Pulmonary artery endothelial cell (primary cell): ENCODE data around the gene TUBB3. TPM values are rescaled to one million over a fixed set of nuclear protein-coding genes. Genes with fewer than 3 reads are reported as not detected.
"Not testable (repeated sequence)": the region's sequence is repeated elsewhere in the genome, so short reads cannot be mapped to it uniquely, and the experiment has no call there.

Experiments
- DNase-seq: peaks from one replicate; pipeline ENCODE4 v3.0.0-alpha.2; 2011; ENCODE audit warnings: low read depth, low spot score
- total RNA-seq: library from RNA; depleted of rRNA; stranded (reverse); fragments of >200 nt; gene quantifications from 2 replicates; pipeline ENCODE4 v1.2.3, GENCODE V29; 2014

TUBB3 gene
- total RNA-seq, 1 donor from 2014 or later = 237 TPM

DNA sequence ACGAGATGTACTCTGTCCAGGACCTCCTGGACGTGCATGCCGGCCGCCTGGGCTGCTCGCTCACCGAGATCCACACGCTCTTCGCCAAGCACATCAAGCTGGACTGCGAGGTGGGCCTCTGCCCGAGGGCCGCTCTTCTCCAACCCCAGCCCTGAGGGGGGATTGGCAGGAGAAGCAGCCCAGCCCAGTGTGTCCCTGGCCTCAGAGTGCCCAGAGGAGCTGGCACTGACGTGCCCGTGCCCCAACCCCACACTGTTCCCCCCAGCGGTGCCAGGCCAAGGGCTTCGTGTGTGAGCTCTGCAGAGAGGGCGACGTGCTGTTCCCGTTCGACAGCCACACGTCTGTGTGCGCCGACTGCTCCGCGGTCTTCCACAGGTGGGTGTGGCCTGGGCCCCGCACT lies 41.1 kb downstream of the TUBB3 start:
- DNase-seq = no peak

DNA sequence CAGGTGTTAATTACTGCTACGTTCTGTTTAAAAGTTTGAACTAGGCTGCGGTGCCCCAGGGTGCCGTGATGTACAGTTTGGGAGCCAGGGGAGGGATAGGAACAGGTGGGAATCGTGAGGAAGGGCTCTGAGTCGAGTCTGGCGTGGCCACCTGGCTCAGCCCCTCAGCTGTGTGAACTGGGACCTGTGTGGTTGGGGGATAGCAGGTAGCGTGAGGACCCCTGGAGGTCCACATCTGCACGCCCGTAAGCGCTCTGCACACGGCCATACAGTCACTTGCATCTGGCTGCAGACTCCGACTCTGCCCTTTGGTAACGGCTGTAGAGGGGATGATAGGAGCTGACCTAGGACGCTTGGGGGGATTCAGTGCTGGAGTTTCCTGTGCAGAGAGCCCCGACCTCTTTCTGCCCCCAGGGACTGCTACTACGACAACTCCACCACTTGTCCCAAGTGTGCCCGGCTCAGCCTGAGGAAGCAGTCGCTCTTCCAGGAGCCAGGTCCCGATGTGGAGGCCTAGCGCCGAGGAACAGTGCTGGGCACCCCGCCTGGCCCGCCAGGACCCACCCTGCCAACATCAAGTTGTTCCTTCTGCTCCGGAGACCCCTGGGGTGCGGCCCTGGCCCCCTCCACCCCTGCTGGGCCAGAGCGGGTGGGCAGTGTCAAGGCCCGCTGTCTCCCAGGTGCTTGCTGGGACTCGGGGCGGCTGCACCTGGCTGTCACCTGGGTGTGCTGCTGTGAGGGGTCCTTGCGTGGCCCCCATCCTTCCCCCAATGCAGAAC lies 42.5 kb downstream of the TUBB3 start:
- DNase-seq = no peak

DNA sequence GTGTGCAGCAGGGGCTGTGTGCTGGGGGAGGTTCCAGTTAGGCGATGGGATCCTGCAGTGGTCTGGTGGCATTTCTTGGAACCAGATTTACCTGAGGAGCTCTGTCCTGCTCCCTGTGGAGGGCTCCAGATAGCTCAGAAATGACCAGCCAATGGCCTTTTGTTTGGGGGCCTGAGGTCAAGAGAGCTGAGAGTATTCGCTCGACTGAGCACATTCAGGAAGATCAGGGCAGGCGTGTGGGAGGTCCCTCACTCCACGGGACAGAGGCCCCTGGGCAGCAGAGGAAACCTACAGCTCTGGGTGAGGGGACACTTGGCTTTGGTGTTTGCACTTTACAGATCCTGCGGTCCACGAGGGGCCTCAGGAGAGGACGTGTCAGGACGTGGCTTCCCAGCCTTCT lies 43.6 kb downstream of the TUBB3 start:
- no peak for DNase-seq

DNA sequence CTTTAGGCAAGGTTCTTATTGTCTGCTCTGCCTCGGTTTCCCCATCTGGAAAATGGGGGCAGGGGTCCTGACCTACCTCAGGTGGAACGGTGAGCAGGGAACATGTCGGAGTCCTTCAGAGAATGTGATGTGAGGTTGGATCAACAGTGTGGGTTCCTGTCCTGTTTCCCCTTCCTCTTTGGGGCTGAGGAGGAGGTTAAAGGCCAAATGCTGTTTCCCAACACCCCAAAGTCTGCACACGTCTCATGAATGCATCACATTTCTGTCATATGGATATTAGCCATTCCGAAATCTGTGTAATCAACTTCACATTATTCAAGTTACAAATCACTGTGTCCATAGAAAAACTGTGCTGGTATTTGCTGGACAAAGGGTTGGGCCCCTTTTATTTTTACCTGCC lies 44.3 kb downstream of the TUBB3 start:
- not testable (repeated sequence) for DNase-seq

DNA sequence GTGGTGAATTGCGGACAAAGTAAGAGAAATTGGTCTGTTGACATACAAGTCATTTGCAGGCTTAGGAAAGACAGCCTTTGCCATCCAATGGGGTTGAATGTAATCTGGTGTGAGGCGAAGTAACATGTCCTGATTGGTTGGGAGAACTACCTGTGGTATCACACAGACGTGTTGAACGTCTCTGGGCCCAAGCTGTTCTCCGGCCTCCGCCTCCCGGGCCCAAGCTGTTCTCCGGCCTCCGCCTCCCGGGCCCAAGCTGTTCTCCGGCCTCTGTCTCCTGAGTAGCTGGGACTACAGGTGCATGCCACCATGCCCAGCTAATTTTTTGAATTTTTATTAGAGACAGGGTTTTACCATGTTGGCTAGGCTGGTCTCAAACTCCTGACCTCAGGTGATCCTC lies 44.9 kb downstream of the TUBB3 start:
- DNase-seq = not testable (repeated sequence)

DNA sequence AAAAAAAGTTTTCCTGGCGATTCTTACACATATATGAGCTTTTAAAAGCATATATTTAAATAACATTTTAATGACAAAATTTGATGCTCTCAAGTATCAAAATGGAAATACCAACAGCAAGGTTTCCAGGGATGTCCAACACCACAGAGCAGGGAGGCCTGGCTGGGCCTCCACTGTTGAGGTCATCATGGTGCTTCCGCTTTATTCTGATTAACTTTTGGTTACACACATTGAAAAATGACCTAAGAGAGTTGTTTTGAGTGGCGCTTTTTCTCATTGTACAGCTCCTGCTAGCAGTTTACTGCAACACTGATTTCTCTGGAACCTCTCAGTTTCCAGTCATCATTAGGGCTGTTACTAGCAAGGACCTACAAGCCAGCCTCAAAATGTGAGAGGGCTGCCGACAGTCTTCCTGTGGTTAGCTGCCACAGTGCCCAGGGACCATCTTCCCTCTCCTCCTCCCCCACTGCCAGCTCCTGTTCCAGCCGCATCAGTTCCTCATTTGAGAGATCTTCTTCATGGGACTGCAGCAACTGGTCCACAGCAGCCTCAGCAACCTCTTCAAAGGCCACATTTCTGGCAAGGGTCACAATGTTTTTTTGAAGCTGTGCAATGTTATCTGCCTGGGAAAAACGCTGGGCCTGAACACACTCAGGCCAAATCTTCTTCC lies 46.7 kb downstream of the TUBB3 start:
- no peak for DNase-seq

DNA sequence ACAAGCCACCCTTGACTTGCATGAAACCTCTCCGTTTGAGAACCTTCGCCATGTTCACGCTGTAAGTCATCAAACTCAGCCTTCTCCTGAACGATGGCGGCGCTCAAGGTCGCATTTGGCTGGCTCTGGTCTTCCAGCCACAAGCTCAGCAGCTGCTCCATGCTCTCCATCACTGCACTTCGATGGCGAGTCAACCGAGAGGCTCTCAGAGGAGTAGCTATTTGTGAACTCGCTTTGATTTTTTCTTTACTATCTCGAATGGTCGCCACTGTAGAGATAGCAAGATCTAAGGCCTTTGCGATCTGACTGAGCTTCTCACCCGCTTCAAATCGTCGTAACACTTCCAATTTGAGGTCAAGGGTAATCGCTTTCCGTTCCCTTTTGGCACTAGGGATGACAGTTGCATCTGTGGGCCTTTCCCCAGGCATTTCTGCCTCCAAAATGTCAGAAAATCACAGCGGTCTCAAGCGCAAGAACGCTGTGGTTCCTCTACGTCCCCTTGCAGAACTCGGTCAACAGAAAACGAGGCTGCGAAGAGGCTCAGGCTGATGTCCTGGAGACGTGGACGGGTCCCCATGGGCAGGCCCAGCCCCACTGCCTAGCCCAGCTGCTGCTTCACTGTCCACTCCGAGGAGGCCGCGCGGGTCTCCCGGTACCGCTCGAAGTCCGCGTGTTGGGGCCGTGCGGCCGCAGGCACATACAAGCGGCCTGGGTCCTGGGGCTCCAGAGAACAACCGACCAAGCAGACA lies 48.5 kb downstream of the TUBB3 start:
- DNase-seq = no peak

DNA sequence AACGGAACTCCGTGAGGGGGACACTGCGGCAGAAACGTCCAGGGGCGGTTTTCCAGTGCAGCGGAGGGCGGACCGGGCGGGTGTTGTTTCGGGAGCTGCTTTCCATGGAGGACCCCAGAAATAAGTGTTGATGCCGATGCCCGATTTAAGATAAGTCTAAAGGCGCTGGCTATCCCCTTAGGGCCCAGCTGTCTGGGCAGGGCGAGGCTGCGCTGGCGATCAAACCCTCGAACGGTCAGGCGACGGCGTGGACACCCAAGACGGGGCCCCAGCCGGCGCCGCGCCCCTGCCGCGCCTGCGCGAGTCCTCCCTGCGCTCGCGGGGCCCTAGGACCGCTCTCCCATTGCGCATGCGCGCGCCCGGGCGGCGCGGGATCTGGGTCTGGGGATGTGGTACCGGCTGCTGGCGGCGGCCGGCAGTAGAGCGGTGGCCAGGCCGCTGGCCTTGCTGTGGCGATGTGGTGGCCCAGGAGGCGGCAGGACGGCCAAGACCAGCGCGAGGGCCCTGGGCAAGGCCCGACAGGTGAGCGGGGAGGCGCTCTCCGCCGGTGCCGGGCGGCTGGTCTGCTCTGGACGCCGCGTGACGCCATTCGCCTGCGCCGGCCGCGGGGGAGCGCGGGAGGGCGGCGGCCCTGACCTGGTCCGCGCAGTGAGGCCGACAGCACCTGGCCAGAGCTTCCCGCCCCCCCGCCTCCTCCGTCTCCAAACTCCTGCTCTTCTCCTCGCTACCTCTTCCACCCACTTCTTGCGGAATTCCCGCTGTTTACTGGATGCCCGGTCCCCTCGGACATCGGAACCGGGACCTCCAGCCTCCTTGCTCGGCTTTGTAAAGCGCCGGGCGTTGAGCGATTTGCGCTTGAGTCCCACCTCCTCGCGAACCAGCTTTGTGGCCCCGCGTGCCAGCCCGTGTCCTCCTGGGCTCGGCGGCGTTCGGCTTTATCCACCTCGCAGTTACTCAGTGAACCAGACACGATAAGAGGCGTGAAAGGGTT lies 49.4 kb downstream of the TUBB3 start:
- DNase-seq = peak; percentile 58

DNA sequence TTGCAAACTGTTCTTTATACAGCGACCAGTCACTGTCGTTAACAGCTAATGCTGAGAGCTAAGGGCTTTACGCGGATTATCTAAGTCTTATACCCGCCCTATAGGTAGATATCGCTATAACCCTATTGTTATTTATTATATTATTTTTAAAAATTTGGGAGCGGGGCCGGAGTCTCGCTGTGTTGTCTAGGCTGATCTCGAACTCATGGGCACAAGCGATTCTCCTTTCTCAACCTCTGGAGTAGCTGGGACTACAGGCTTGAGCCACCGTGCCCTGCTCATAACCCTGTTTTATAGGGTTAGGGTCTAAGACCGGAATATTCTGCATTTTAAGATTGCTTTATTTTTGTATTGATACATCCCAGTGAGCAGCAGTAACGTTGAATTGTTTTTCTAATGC lies 50.1 kb downstream of the TUBB3 start:
- no peak for DNase-seq

DNA sequence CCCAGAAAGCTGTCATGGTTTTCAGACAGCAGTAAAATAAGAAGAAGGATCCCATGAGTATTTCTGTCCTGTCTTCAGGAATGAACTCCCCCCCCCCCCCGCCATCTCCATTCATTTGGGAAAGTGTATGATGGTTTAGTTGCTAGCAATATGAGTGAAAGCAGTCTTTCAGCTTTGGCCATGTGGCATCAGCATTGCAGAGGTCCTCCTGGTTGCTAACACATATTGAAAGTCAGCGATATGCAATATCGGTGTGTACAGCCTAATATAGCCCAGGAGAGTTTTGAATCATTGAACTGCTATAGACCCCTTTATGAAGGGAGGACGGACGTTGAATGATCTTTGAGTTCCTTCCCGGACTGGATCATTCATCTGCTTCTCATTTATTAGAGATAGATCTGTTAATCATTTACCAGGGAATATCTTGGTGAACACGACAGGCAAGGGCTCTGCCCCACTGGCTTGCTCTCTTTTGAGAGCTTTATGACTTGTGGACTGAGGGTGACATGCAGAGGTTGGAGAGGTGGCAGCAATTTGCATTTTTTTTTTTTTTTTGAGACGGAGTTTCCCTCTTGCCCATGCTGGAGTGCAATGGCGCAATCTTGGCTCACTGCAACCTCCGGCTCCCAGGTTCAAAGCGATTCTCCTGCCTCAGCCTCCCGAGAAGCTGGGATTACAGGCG lies 50.7 kb downstream of the TUBB3 start:
- no peak for DNase-seq

DNA sequence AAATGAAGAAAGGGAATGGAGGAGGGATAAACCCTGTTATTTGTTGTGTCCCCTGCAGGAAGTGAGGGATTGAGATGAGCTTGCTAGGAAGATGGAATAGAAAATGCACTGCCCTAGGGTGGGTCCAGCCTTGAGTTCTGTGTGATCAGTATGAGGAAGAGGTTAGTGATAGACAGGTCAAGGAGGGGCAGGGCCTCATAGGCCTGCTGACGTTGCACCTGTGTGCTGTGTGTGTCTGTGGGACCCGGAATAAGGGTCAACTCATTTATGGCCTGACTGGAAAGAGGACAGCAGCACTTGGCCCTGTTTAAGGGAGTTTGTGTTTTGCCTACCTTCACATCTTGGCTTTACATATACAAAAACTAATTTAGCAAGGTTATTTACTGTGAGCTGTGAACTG lies 51.7 kb downstream of the TUBB3 start:
- DNase-seq = no peak

DNA sequence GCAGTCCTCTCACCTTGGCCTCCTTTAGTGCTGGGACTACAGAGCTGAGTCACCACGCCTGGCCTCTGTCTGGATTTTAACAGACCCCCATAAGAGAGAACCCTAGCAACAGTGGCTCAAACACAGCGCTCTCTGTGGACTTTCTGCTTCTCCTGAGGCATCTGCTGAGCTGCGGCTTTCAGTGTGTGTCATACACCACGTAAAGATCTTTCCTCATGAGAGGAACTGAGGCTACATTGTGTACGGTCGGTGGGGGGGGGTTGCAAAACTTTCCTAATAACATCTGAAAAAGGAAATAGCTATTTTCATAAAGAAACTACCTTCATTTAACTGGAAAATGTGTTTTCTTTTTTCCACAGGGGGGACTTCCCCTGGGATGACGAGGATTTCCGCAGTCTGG lies 58.3 kb downstream of the TUBB3 start:
- DNase-seq = no peak

DNA sequence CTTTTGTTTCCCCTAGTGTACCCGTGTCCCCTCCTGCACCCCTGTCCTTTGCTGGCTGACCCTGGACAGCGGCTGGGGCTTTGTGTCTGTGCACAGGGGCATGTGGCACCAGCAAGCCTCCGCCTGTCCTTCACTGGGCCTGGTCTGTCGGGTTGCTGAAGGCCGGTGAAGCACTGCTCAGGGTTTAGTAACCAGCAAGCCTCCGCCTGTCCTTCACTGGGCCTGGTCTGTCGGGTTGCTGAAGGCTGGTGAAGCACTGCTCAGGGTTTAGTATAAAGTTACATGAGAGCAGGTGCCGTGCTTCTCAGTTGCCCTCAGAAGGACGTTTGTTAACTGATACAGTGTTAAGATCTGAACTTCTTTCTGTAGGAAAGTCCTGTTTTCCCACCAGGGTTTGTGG lies 59.2 kb downstream of the TUBB3 start:
- no peak for DNase-seq

DNA sequence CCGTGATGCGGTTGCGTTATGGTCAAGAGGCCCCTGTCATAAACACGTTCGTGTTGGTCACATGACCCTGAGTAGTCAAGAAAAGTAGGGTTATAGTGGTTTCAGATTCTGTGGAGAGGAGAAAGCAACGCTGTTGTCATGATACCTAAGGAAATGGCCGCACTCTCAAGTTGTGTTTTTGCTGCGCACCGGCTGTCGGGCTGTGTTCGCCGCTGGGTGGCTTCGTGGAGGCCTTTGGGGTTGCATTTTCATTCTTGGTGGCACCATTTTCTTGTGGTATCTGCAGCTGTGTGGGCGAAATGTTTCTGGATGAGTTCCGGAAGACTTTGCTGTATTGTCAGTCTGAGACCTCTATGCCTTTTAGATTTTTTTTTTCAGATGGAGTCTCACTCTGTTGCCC lies 60.4 kb downstream of the TUBB3 start:
- DNase-seq = no peak

DNA sequence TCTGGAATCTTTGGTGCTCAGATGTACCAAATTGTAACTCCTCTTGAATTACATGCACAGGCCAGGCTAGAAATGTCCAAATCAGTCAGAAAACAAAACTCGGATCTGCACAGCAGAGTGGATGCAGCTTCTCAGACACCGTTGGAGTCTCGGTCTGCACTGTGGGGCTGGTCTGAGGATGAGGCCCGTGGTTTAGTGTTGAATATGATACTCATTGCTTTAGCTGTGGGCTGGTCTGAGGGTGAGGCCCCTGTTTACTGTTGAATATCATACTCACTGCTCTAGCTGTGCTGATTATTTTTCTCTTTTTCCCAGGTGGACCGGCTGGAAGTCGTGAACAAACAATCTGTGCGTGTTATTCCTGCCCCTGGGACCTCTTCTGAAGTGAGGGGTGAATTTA lies 61.1 kb downstream of the TUBB3 start:
- DNase-seq = no peak

DNA sequence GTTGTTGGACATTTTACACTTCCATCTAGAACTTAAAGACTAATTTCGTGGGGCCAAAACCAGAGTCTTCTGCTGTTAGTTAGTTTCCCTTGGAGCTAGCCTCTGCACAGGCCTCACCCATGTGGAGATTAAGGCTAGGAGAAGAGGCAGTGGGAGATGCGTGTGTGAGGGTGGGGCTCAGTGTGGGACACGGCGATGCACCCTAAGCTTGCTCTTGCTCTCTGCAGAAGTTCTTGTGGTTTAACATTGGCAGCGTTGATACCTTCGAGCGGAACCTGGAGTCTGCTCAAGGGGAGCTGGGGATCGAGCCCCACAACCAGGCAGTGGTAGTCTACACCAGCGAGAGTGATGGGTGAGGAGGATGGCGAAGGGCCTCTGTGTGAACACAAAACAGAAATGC lies 62.1 kb downstream of the TUBB3 start:
- DNase-seq = no peak
